Hepatocyte (in vitro differentiated cells): ENCODE results near the gene ACO2. TPM values are rescaled to one million over a fixed set of nuclear protein-coding genes. Genes with fewer than 3 reads are reported as not detected.

Source experiments
- DNase-seq: peaks from one replicate; pipeline ENCODE4 v3.0.0-alpha.2; 2016; ENCODE audit warnings: low spot score
- H2AFZ ChIP-seq: fragments of 200-600 bp; sonication (generic); 2 replicates; pipeline ENCODE4 v1.6.0; 2016; ENCODE audit warnings: antibody characterized with exemption, mild to moderate bottlenecking
- H3K27ac ChIP-seq: fragments of 200-600 bp; sonication (generic); 2 replicates; pipeline ENCODE4 v1.5.1; 2016; ENCODE audit warnings: mild to moderate bottlenecking
- H3K27me3 ChIP-seq: fragments of 200-600 bp; sonication (generic); 2 replicates; pipeline ENCODE4 v1.6.1; 2016
- H3K36me3 ChIP-seq: fragments of 200-600 bp; sonication (generic); replicated peaks from 2 replicates; pipeline ENCODE4 v1.5.1; 2016; ENCODE audit warnings: low read depth; ENCODE audit not compliant: insufficient read depth
- H3K4me1 ChIP-seq: fragments of 200-600 bp; sonication (generic); 2 replicates; pipeline ENCODE4 v1.5.1; 2016; ENCODE audit warnings: mild to moderate bottlenecking, moderate library complexity; ENCODE audit not compliant: insufficient read depth
- H3K4me2 ChIP-seq: fragments of 200-600 bp; sonication (generic); 2 replicates; pipeline ENCODE4 v1.6.0; 2016
- H3K4me3 ChIP-seq: fragments of 200-600 bp; sonication (generic); 2 replicates; pipeline ENCODE4 v1.5.1; 2016; ENCODE audit warnings: mild to moderate bottlenecking
- H3K79me2 ChIP-seq: fragments of 200-600 bp; sonication (generic); 2 replicates; pipeline ENCODE4 v1.6.0; 2017; ENCODE audit warnings: mild to moderate bottlenecking
- H3K9me2 ChIP-seq: fragments of 200-600 bp; sonication (generic); replicated peaks from 2 replicates; pipeline ENCODE4 v1.6.0; 2017; ENCODE audit warnings: mild to moderate bottlenecking; ENCODE audit not compliant: insufficient read depth
- H3K9me3 ChIP-seq: fragments of 200-600 bp; sonication (generic); 2 replicates; pipeline ENCODE4 v1.5.1; 2016; ENCODE audit warnings: low read depth, mild to moderate bottlenecking
- H4K20me1 ChIP-seq: fragments of 200-600 bp; sonication (generic); 2 replicates; pipeline ENCODE4 v1.6.0; 2016; ENCODE audit warnings: mild to moderate bottlenecking; ENCODE audit not compliant: insufficient read depth, poor library complexity, severe bottlenecking
- CTCF ChIP-seq: fragments of 200-600 bp; sonication (generic); IDR thresholded peaks from 2 replicates; pipeline ENCODE4 v1.5.1; 2016; ENCODE audit warnings: antibody characterized with exemption, mild to moderate bottlenecking; ENCODE audit not compliant: poor library complexity
- EZH2 ChIP-seq: fragments of 200-600 bp; sonication (generic); IDR thresholded peaks from 2 replicates; pipeline ENCODE4 v1.6.1; 2016; ENCODE audit warnings: antibody characterized with exemption, mild to moderate bottlenecking, borderline replicate concordance
- EZH2phosphoT487 ChIP-seq: fragments of 200-600 bp; sonication (generic); IDR thresholded peaks from one replicate; pipeline ENCODE4 v1.6.1; 2018; ENCODE audit warnings: antibody characterized with exemption, mild to moderate bottlenecking, low read depth, moderate library complexity; ENCODE audit not compliant: unreplicated experiment, severe bottlenecking
- WGBS: methylation state at CpG from one replicate; pipeline ENCODE4 v1.1.6; 2016; ENCODE audit warnings: low lambda C conversion rate; ENCODE audit errors: missing lambda C conversion rate; 5-methylcytosine and 5-hydroxymethylcytosine counted together
- polyA plus RNA-seq: library from polyadenylated mRNA; unstranded; fragments of >200 nt; fragmentation: Nextera tagmentation; extraction: Ambion mirVana; gene quantifications from 2 replicates; pipeline ENCODE4 v1.2.1, GENCODE V29; 2016
- total RNA-seq: library from RNA; depleted of rRNA; stranded (reverse); fragments of >200 nt; gene quantifications from 2 replicates; pipeline ENCODE4 v1.2.3, GENCODE V29; 2014

Gene ACO2
- total and polyA plus RNA-seq, 2 experiments from 2014 or later: 129 to 196 TPM

- 96% methylated on average over 4 of the region's 4 CpGs for WGBS
- Histone ChIP-seq H3K79me2 (peaks cover 36% of the 10 kb centered on the region), H3K4me3 (no peak overlapping the region), H2AFZ (no peak overlapping the region), H3K36me3 (peaks cover 5% of the 10 kb centered on the region), H3K4me2 (no peak overlapping the region), H3K27ac (no peak overlapping the region), H3K27me3 (no peaks in the 10 kb centered on the region), H3K9me3 (no peaks in the 10 kb centered on the region), H3K4me1 (no peaks in the 10 kb centered on the region), H4K20me1 (no peaks in the 10 kb centered on the region), H3K9me2 (no peaks in the 10 kb centered on the region)
- TF ChIP-seq EZH2phosphoT487: no peak
- no peak for DNase-seq
Observed at GRCh38 chr22:41461901-41462300, 7.0 kb upstream of the ACO2 start.

GRCh38 chr22:41469218-41469851 is 418 bp downstream of the ACO2 start:
- peak; percentile 66 for DNase-seq
- WGBS: 3% methylated on average over 30 of the region's 30 CpGs
- H3K36me3 ChIP-seq: peaks cover 4% of the 10 kb centered on the region
- H3K27ac ChIP-seq: peak overlapping the region; percentile 90
- H3K79me2 ChIP-seq: peaks cover 92% of the 10 kb centered on the region
- peak overlapping the region; percentile 6 for H3K4me3 ChIP-seq
- peak overlapping the region; percentile 87 for H3K4me2 ChIP-seq
- H2AFZ ChIP-seq: peak overlapping the region; percentile 27
- no peaks in the 10 kb centered on the region for H3K9me2 ChIP-seq
- no peaks in the 10 kb centered on the region for H4K20me1 ChIP-seq
- peaks cover 11% of the 10 kb centered on the region for H3K4me1 ChIP-seq
- H3K9me3 ChIP-seq: no peaks in the 10 kb centered on the region
- TF ChIP-seq CTCF (no peak), EZH2 (no peak), EZH2phosphoT487 (no peak)
- no peaks in the 10 kb centered on the region for H3K27me3 ChIP-seq

- Histone ChIP-seq H4K20me1 (no peaks in the 10 kb centered on the region), H3K9me3 (no peaks in the 10 kb centered on the region), H3K4me1 (peaks cover 15% of the 10 kb centered on the region), H3K36me3 (no peaks in the 10 kb centered on the region), H3K79me2 (peaks cover 89% of the 10 kb centered on the region), H3K9me2 (no peaks in the 10 kb centered on the region), H2AFZ (no peak overlapping the region), H3K27me3 (no peaks in the 10 kb centered on the region), H3K27ac (peak overlapping the region; percentile 90), H3K4me2 (peak overlapping the region; percentile 87), H3K4me3 (no peak overlapping the region)
- 87% methylated on average over 2 of the region's 2 CpGs for WGBS
- TF ChIP-seq CTCF: no peak
- TF ChIP-seq EZH2: no peak
- TF ChIP-seq EZH2phosphoT487: no peak
- no peak for DNase-seq
Observed at GRCh38 chr22:41470886-41471285, 2.0 kb downstream of the ACO2 start.

- H3K9me2 ChIP-seq: no peaks in the 10 kb centered on the region
- no peaks in the 10 kb centered on the region for H3K27me3 ChIP-seq
- peak; percentile 52 for DNase-seq
- TF ChIP-seq CTCF: no peak
- no peak for TF ChIP-seq EZH2phosphoT487
- no peak for TF ChIP-seq EZH2
- H3K27ac ChIP-seq: peak overlapping the region; percentile 90
- no peaks in the 10 kb centered on the region for H4K20me1 ChIP-seq
- H3K4me1 ChIP-seq: peaks cover 20% of the 10 kb centered on the region
- H2AFZ ChIP-seq: no peak overlapping the region
- 78% methylated on average over 2 of the region's 2 CpGs for WGBS
- H3K4me3 ChIP-seq: no peak overlapping the region
- peaks cover 89% of the 10 kb centered on the region for H3K79me2 ChIP-seq
- H3K9me3 ChIP-seq: no peaks in the 10 kb centered on the region
- H3K4me2 ChIP-seq: peak overlapping the region; percentile 87
- no peaks in the 10 kb centered on the region for H3K36me3 ChIP-seq
Observed at GRCh38 chr22:41471568-41471967, 2.7 kb downstream of the ACO2 start.
